ENCODE data around the gene CXorf49. TPM values are rescaled to one million over a fixed set of nuclear protein-coding genes. Genes with fewer than 3 reads are reported as not detected.

The CXorf49 gene
- not detected for total RNA-seq

GRCh38 chrX:71718185-71718584 lies at the start of gene CXorf49:
CXorf49 (minus strand) TSS chrX:71718285; CDS start chrX:71718151, 134 bp downstream.

GRCh38 chrX:71763049-71763448 lies 45.0 kb upstream of the CXorf49 start, which contains the start of gene CXorf49B:
CXorf49B (plus strand) TSS chrX:71763349; CDS start chrX:71763424, 75 bp downstream.

GRCh38 chrX:71667328-71668247 lies 50.5 kb downstream of the CXorf49 start, which contains the start of gene LOC101059915:
LOC101059915 (plus strand) TSS chrX:71667546.

Small RNAs within 50 kb of the gene (small RNA-seq; reads per million reads assigned to genes)
- not detected for gene BX276092.4
- not detected for gene BX276092.6
- not detected for gene BX276092.8

Other genes starting within 250 kb of the CXorf49 start
- 191 TPM for gene OGT, start 185.2 kb downstream of the CXorf49 start, total RNA-seq
- gene GCNA, start 139.8 kb downstream of the CXorf49 start, total RNA-seq = 2.8 TPM
- gene CXCR3, start 99.8 kb downstream of the CXorf49 start, total RNA-seq = not detected
- not detected for gene CXorf49B, start 45.1 kb upstream of the CXorf49 start, total RNA-seq
- 4.8 TPM for gene NHSL2, start 192.6 kb upstream of the CXorf49 start, total RNA-seq